Mesothelial cell of epicardium (in vitro differentiated cells): Measurements from ENCODE around the gene TFDP1. TPM values are rescaled to one million over a fixed set of nuclear protein-coding genes. Genes with fewer than 3 reads are reported as not detected.

Experiments
- DNase-seq, 2 experiments: peaks; one replicate each; pipeline ENCODE4 v3.0.0; 2021; ENCODE audit warnings: low spot score in 2 of 2; ENCODE audit not compliant: unreplicated experiment in 2 of 2
- H3K27ac Mint-ChIP-seq: 2 replicates; pipeline ENCODE4 v1.8.0; 2021; ENCODE audit warnings: mixed read lengths
- H3K27me3 Mint-ChIP-seq: 2 replicates; pipeline ENCODE4 v1.8.0; 2021; ENCODE audit warnings: low read depth, mixed read lengths
- H3K36me3 Mint-ChIP-seq: 2 replicates; pipeline ENCODE4 v1.8.0; 2021; ENCODE audit warnings: mixed read lengths
- H3K4me1 Mint-ChIP-seq: 2 replicates; pipeline ENCODE4 v1.8.0; 2021; ENCODE audit warnings: mixed read lengths
- H3K4me3 Mint-ChIP-seq: 2 replicates; pipeline ENCODE4 v1.8.0; 2021; ENCODE audit warnings: mild to moderate bottlenecking, moderate library complexity, mixed read lengths
- H3K9me3 Mint-ChIP-seq: 2 replicates; pipeline ENCODE4 v1.8.0; 2021; ENCODE audit warnings: mixed read lengths
- total RNA-seq: library from RNA; stranded (reverse); gene quantifications from 3 replicates; pipeline ENCODE4 v1.2.1, GENCODE V29; 2021
- TF ChIP-seq, protein P1 (sequence below): fragments of 200-600 bp; sonication (generic); IDR thresholded peaks from one replicate; pipeline ENCODE4 v1.5.0; 2021; ENCODE audit warnings: antibody characterized with exemption; ENCODE audit not compliant: unreplicated experiment

Gene TFDP1
- total RNA-seq, 1 donor from 2014 or later = 52.6 TPM

DNA sequence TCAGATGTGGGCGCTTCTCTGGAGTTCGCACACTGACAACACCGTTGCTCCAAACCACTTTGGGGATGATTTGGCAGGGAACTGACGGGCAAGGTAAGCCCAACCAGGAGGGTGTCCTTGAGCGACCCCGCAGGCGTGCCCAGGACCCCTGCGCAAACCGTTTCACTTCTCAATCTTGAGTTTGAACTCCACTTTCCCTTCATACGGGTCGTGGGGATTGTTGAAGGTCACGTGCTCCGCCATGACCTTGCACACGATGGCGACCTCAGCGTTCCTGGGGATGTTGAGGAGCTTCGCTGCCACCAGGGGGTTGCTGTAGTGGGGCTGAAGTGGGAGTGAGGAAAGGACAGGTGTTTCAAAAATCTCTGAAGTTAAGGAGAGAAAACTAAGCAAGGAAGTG lies 64.7 kb downstream of the TFDP1 start:
- H3K9me3 Mint-ChIP-seq = peaks cover 8% of the 10 kb centered on the region
- no peak overlapping the region for H3K4me3 Mint-ChIP-seq
- H3K27ac Mint-ChIP-seq = no peak overlapping the region
- DNase-seq = peak; percentile 6 to 29
- peaks cover 7% of the 10 kb centered on the region for H3K36me3 Mint-ChIP-seq
- H3K27me3 Mint-ChIP-seq = no peaks in the 10 kb centered on the region
- TF ChIP-seq, protein P1, sequence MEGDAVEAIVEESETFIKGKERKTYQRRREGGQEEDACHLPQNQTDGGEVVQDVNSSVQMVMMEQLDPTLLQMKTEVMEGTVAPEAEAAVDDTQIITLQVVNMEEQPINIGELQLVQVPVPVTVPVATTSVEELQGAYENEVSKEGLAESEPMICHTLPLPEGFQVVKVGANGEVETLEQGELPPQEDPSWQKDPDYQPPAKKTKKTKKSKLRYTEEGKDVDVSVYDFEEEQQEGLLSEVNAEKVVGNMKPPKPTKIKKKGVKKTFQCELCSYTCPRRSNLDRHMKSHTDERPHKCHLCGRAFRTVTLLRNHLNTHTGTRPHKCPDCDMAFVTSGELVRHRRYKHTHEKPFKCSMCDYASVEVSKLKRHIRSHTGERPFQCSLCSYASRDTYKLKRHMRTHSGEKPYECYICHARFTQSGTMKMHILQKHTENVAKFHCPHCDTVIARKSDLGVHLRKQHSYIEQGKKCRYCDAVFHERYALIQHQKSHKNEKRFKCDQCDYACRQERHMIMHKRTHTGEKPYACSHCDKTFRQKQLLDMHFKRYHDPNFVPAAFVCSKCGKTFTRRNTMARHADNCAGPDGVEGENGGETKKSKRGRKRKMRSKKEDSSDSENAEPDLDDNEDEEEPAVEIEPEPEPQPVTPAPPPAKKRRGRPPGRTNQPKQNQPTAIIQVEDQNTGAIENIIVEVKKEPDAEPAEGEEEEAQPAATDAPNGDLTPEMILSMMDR = no peak
- peaks cover 3% of the 10 kb centered on the region for H3K4me1 Mint-ChIP-seq

DNA sequence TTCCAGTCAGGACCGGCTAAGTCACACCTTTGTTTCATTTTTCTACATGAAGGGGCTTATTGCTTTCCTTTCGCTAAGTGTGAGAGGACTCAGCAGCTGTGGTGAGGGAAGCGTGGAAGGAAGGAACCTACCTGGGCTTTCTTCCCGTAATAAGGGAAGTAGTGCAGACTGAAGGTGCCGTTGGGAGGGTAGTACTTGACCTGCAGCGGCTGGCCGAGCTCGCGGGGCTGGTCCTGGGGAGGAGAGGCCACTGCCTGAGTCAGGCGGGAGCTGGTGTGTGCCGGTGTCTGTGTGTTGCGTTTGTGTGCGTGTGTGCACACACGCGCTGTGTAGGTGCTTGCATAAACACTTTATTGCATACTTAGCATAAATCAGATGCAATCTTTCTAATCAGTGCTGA lies 65.7 kb downstream of the TFDP1 start:
- Mint-ChIP-seq H3K4me3 (no peak overlapping the region), H3K27ac (no peak overlapping the region), H3K4me1 (peaks cover 3% of the 10 kb centered on the region), H3K27me3 (no peaks in the 10 kb centered on the region), H3K36me3 (peaks cover 5% of the 10 kb centered on the region), H3K9me3 (no peaks in the 10 kb centered on the region)
- TF ChIP-seq, protein P1 = no peak
- peak; percentile 7 to 24 for DNase-seq

GRCh38 chr13:113650731-113651148 lies 66.2 kb downstream of the TFDP1 start:
- no peak overlapping the region for H3K4me3 Mint-ChIP-seq
- H3K4me1 Mint-ChIP-seq = peaks cover 3% of the 10 kb centered on the region
- no peaks in the 10 kb centered on the region for H3K9me3 Mint-ChIP-seq
- H3K36me3 Mint-ChIP-seq = peaks cover 5% of the 10 kb centered on the region
- H3K27ac Mint-ChIP-seq = no peak overlapping the region
- TF ChIP-seq, protein P1 = no peak
- DNase-seq = peak; percentile 8 to 28
- H3K27me3 Mint-ChIP-seq = no peaks in the 10 kb centered on the region

- TF ChIP-seq, protein P1 = no peak
- peaks cover 5% of the 10 kb centered on the region for H3K36me3 Mint-ChIP-seq
- H3K27ac Mint-ChIP-seq = no peak overlapping the region
- H3K4me1 Mint-ChIP-seq = peaks cover 3% of the 10 kb centered on the region
- no peaks in the 10 kb centered on the region for H3K9me3 Mint-ChIP-seq
- no peak overlapping the region for H3K4me3 Mint-ChIP-seq
- H3K27me3 Mint-ChIP-seq = no peaks in the 10 kb centered on the region
- peak; percentile 19 to 35 for DNase-seq
These were observed 67.2 kb downstream of the TFDP1 start for GRCh38 chr13:113651511-113652403.

- Mint-ChIP-seq H3K36me3 (peaks cover 5% of the 10 kb centered on the region), H3K4me3 (no peak overlapping the region), H3K27me3 (no peaks in the 10 kb centered on the region), H3K4me1 (peaks cover 3% of the 10 kb centered on the region), H3K9me3 (no peaks in the 10 kb centered on the region), H3K27ac (no peak overlapping the region)
- TF ChIP-seq, protein P1 = no peak
- DNase-seq = peak; percentile 4 to 25
These were observed 68.1 kb downstream of the TFDP1 start for GRCh38 chr13:113652404-113653263.
